Smooth muscle cell (in vitro differentiated cells): ENCODE measurements around the gene ARHGAP30. TPM values are rescaled to one million over a fixed set of nuclear protein-coding genes. Genes with fewer than 3 reads are reported as not detected.
"Not testable (repeated sequence)": the region's sequence is repeated elsewhere in the genome, so short reads cannot be mapped to it uniquely, and the experiment has no call there.

Experiments used
- DNase-seq: peaks from one replicate; lab custom pipeline; 2025; ENCODE audit not compliant: unreplicated experiment; lab: John Stamatoyannopoulos, UW
- H2AFZ ChIP-seq: fragments of 200-600 bp; sonication (generic); 2 replicates; pipeline ENCODE4 v1.6.0; 2016; ENCODE audit warnings: antibody characterized with exemption, low read depth, mild to moderate bottlenecking
- H3F3A ChIP-seq: fragments of 200-600 bp; sonication (generic); 2 replicates; pipeline ENCODE4 v1.6.0; 2017; ENCODE audit warnings: antibody characterized with exemption, low read depth
- H3K27ac ChIP-seq: fragments of 200-600 bp; sonication (generic); 2 replicates; pipeline ENCODE4 v1.5.1; 2016; ENCODE audit warnings: low read depth, mild to moderate bottlenecking
- H3K27me3 ChIP-seq: fragments of 200-600 bp; sonication (generic); 2 replicates; pipeline ENCODE4 v1.6.1; 2016; ENCODE audit warnings: low read depth, mild to moderate bottlenecking
- H3K36me3 ChIP-seq: fragments of 200-600 bp; sonication (generic); 2 replicates; pipeline ENCODE4 v1.5.1; 2016; ENCODE audit warnings: low read depth
- H3K4me1 ChIP-seq: fragments of 200-600 bp; sonication (generic); 2 replicates; pipeline ENCODE4 v1.5.1; 2016; ENCODE audit warnings: low read depth
- H3K4me2 ChIP-seq: fragments of 200-600 bp; sonication (generic); 2 replicates; pipeline ENCODE4 v1.6.0; 2016; ENCODE audit warnings: mild to moderate bottlenecking
- H3K4me3 ChIP-seq: fragments of 200-600 bp; sonication (generic); 2 replicates; pipeline ENCODE4 v1.5.1; 2016; ENCODE audit warnings: mild to moderate bottlenecking
- H3K79me2 ChIP-seq: fragments of 200-600 bp; sonication (generic); 2 replicates; pipeline ENCODE4 v1.6.0; 2016; ENCODE audit warnings: low read depth, mild to moderate bottlenecking
- H3K9ac ChIP-seq: fragments of 200-600 bp; sonication (generic); 2 replicates; pipeline ENCODE4 v1.6.0; 2016; ENCODE audit warnings: low read depth
- H3K9me3 ChIP-seq: fragments of 200-600 bp; sonication (generic); replicated peaks from 2 replicates; pipeline ENCODE4 v1.5.1; 2016; ENCODE audit warnings: low read depth
- H4K20me1 ChIP-seq: fragments of 200-600 bp; sonication (generic); 2 replicates; pipeline ENCODE4 v1.6.0; 2016; ENCODE audit warnings: low read depth
- WGBS: methylation state at CpG from one replicate; pipeline ENCODE4 v1.1.7; 2016; ENCODE audit warnings: low lambda C conversion rate; 5-methylcytosine and 5-hydroxymethylcytosine counted together
- polyA plus RNA-seq: library from polyadenylated mRNA; unstranded; fragments of >200 nt; fragmentation: Nextera tagmentation; extraction: Ambion mirVana; gene quantifications from 2 replicates; pipeline ENCODE4 v1.2.1, GENCODE V29; 2016
- total RNA-seq: library from RNA; depleted of rRNA; stranded (reverse); fragments of >200 nt; gene quantifications from 2 replicates; pipeline ENCODE4 v1.2.3, GENCODE V29; 2014
- TF ChIP-seq, protein P1 (sequence below): fragments of 200-600 bp; sonication (generic); IDR thresholded peaks from 2 replicates; pipeline ENCODE4 v1.5.1; 2017; ENCODE audit warnings: borderline replicate concordance, mild to moderate bottlenecking, antibody characterized with exemption; ENCODE audit not compliant: insufficient read depth, poor library complexity, severe bottlenecking

Gene ARHGAP30
- total and polyA plus RNA-seq, 2 experiments from 2014 or later: 0.13 to 1.2 TPM

GRCh38 chr1:161068306-161069234 lies 1.1 kb downstream of the ARHGAP30 start:
- H3F3A ChIP-seq: no peaks in the 10 kb centered on the region
- WGBS: 93% methylated on average over 10 of the region's 10 CpGs
- no peak overlapping the region for H3K27ac ChIP-seq
- TF ChIP-seq, protein P1, sequence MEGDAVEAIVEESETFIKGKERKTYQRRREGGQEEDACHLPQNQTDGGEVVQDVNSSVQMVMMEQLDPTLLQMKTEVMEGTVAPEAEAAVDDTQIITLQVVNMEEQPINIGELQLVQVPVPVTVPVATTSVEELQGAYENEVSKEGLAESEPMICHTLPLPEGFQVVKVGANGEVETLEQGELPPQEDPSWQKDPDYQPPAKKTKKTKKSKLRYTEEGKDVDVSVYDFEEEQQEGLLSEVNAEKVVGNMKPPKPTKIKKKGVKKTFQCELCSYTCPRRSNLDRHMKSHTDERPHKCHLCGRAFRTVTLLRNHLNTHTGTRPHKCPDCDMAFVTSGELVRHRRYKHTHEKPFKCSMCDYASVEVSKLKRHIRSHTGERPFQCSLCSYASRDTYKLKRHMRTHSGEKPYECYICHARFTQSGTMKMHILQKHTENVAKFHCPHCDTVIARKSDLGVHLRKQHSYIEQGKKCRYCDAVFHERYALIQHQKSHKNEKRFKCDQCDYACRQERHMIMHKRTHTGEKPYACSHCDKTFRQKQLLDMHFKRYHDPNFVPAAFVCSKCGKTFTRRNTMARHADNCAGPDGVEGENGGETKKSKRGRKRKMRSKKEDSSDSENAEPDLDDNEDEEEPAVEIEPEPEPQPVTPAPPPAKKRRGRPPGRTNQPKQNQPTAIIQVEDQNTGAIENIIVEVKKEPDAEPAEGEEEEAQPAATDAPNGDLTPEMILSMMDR: no peak
- no peak overlapping the region for H3K4me3 ChIP-seq
- H4K20me1 ChIP-seq: no peaks in the 10 kb centered on the region
- no peaks in the 10 kb centered on the region for H3K36me3 ChIP-seq
- no peak overlapping the region for H3K9ac ChIP-seq
- no peak overlapping the region for H2AFZ ChIP-seq
- no peak for DNase-seq
- H3K79me2 ChIP-seq: no peaks in the 10 kb centered on the region
- H3K4me2 ChIP-seq: no peak overlapping the region
- H3K4me1 ChIP-seq: peaks cover 4% of the 10 kb centered on the region
- H3K9me3 ChIP-seq: no peaks in the 10 kb centered on the region
- peaks cover 5% of the 10 kb centered on the region for H3K27me3 ChIP-seq

DNA sequence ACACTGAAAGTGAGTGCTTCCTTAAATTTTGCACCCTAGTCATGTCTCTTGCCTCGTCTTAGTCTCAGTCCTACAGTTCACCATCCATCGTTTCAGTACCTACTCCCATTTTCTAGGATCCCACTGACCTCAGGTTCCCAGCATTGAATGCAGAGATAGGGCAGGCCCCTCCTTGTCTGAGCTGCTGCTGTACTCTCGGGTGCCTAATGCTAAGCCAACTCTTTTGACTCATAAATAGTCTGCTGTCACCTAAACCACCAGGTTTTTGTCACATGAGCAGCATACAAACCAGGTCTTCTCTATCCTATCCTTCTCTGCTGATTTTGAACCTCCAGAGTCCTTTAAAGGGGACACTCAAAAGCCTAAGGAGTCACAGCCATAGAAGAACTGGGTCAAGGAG lies 3.0 kb downstream of the ARHGAP30 start:
- H3F3A ChIP-seq: no peaks in the 10 kb centered on the region

DNA sequence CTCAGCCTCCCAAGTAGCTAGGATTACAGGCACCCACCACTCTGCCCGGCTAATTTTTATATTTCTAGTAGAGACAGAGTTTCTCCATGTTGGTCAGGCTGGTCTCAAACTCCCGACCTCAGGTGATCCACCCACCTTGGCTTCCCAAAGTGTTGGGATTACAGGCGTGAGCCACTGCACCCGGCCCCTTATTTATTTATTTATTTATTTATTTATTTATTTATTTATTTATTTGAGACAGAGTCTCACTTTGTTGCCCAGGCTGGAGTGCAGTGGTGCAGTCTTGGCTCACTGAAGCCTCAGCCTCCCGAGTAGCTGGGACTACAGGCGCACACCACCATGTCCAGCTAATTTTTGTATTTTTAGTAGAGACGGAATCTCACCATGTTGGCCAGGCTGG lies 4.0 kb downstream of the ARHGAP30 start:
- not testable (repeated sequence) for H3K27ac ChIP-seq, H3K4me2 ChIP-seq
- 96% methylated on average over 7 of the region's 7 CpGs for WGBS

More for the DNA sequence above, 3.0 kb downstream of the ARHGAP30 start:
- Histone ChIP-seq H3K9me3 (no peaks in the 10 kb centered on the region), H3K4me3 (no peak overlapping the region), H3K79me2 (no peaks in the 10 kb centered on the region), H3K27ac (no peak overlapping the region), H3K36me3 (no peaks in the 10 kb centered on the region), H2AFZ (no peak overlapping the region), H3K9ac (no peak overlapping the region), H3K4me1 (peaks cover 4% of the 10 kb centered on the region), H3K27me3 (peaks cover 6% of the 10 kb centered on the region), H3K4me2 (no peak overlapping the region), H4K20me1 (no peaks in the 10 kb centered on the region)
- WGBS: 84% methylated on average over 3 of the region's 3 CpGs
- DNase-seq: no peak
- TF ChIP-seq, protein P1: no peak

GRCh38 chr1:161063936-161064335 lies 5.8 kb downstream of the ARHGAP30 start:
- not testable (repeated sequence) for H3K27ac ChIP-seq

More for the DNA sequence above, 4.0 kb downstream of the ARHGAP30 start:
- H4K20me1 ChIP-seq, H3K36me3 ChIP-seq, DNase-seq, H3F3A ChIP-seq, H2AFZ ChIP-seq, H3K79me2 ChIP-seq, H3K4me1 ChIP-seq, H3K4me3 ChIP-seq, H3K9ac ChIP-seq, H3K27me3 ChIP-seq, H3K9me3 ChIP-seq: not testable (repeated sequence)

More at GRCh38 chr1:161063936-161064335, 5.8 kb downstream of the ARHGAP30 start:
- not testable (repeated sequence) for H3K9me3 ChIP-seq, H3K27me3 ChIP-seq, H3K9ac ChIP-seq, DNase-seq, H2AFZ ChIP-seq, H3K79me2 ChIP-seq, H3K36me3 ChIP-seq, H3K4me2 ChIP-seq, H3K4me3 ChIP-seq, H4K20me1 ChIP-seq, H3F3A ChIP-seq, H3K4me1 ChIP-seq
- 60% methylated on average over 6 of the region's 6 CpGs for WGBS
